Measurements from ENCODE around the gene ZDHHC11B.

The ZDHHC11B gene

GRCh38 chr5:671459-672328 lies 112.8 kb downstream of the ZDHHC11B start:
- 0 out of 2 replicates have a peak, but pooled peaks cover 2% of the 10 kb centered on the region for H3K36me3 ChIP-seq (ENCODE audit: control insufficient read depth, insufficient read depth, low read length)
- no peak overlapping the region for H3K4me3 ChIP-seq (replicated peaks; ENCODE audit: low read depth, low read length)
- H3K27me3 ChIP-seq (replicated peaks; ENCODE audit: control insufficient read depth, insufficient read depth, low read length), result no peaks in the 10 kb centered on the region
- TF ChIP-seq CTCF (IDR thresholded peaks at IDR 0.05; ENCODE audit: insufficient read depth, low read length, poor library complexity, severe bottlenecking), result peak; percentile 91
- DNase-seq (ENCODE audit: extremely low read depth, insufficient read length), result no peak

GRCh38 chr5:670396-671270 lies 113.9 kb downstream of the ZDHHC11B start:
- Histone ChIP-seq H3K36me3 (ENCODE audit: control insufficient read depth, insufficient read depth, low read length) (0 out of 2 replicates have a peak, but pooled peaks cover 2% of the 10 kb centered on the region), H3K27me3 (replicated peaks; ENCODE audit: control insufficient read depth, insufficient read depth, low read length) (no peaks in the 10 kb centered on the region), H3K4me3 (replicated peaks; ENCODE audit: low read depth, low read length) (no peak overlapping the region)
- TF ChIP-seq CTCF (IDR thresholded peaks at IDR 0.05; ENCODE audit: insufficient read depth, low read length, poor library complexity, severe bottlenecking), result no peak
- no peak for DNase-seq (ENCODE audit: extremely low read depth, insufficient read length)

GRCh38 chr5:669842-670395 lies 114.6 kb downstream of the ZDHHC11B start:
- Histone ChIP-seq H3K4me3 (replicated peaks; ENCODE audit: low read depth, low read length) (no peak overlapping the region), H3K27me3 (replicated peaks; ENCODE audit: control insufficient read depth, insufficient read depth, low read length) (no peaks in the 10 kb centered on the region), H3K36me3 (ENCODE audit: control insufficient read depth, insufficient read depth, low read length) (peaks cover 2% of the 10 kb centered on the region; the same call in 1 of the 2 replicates)
- no peak for DNase-seq (ENCODE audit: extremely low read depth, insufficient read length)
- no peak for TF ChIP-seq CTCF (IDR thresholded peaks at IDR 0.05; ENCODE audit: insufficient read depth, low read length, poor library complexity, severe bottlenecking)

- DNase-seq (ENCODE audit: extremely low read depth, insufficient read length), result no peak
- H3K27me3 ChIP-seq (replicated peaks; ENCODE audit: control insufficient read depth, insufficient read depth, low read length), result no peaks in the 10 kb centered on the region
- peak; percentile 82 for TF ChIP-seq CTCF (IDR thresholded peaks at IDR 0.05; ENCODE audit: insufficient read depth, low read length, poor library complexity, severe bottlenecking)
Observed at GRCh38 chr5:669111-669841, 115.3 kb downstream of the ZDHHC11B start.

GRCh38 chr5:668283-668995 lies 116.1 kb downstream of the ZDHHC11B start:
- H3K36me3 ChIP-seq (ENCODE audit: control insufficient read depth, insufficient read depth, low read length), result peaks cover 6% of the 10 kb centered on the region
- DNase-seq (ENCODE audit: extremely low read depth, insufficient read length), result no peak
- no peak for TF ChIP-seq CTCF (IDR thresholded peaks at IDR 0.05; ENCODE audit: insufficient read depth, low read length, poor library complexity, severe bottlenecking)

More at GRCh38 chr5:669111-669841, 115.3 kb downstream of the ZDHHC11B start:
- Histone ChIP-seq H3K4me3 (replicated peaks; ENCODE audit: low read depth, low read length) (no peak overlapping the region), H3K36me3 (ENCODE audit: control insufficient read depth, insufficient read depth, low read length) (peaks cover 3% of the 10 kb centered on the region)

More at GRCh38 chr5:668283-668995, 116.1 kb downstream of the ZDHHC11B start:
- Histone ChIP-seq H3K27me3 (replicated peaks; ENCODE audit: control insufficient read depth, insufficient read depth, low read length) (no peaks in the 10 kb centered on the region), H3K4me3 (replicated peaks; ENCODE audit: low read depth, low read length) (no peak overlapping the region)
